ENCODE results near the gene RBM17. TPM values are rescaled to one million over a fixed set of nuclear protein-coding genes. Genes with fewer than 3 reads are reported as not detected.

RBM17 gene
- total RNA-seq, 1 experiment from 2014 or later: 160 TPM

DNA sequence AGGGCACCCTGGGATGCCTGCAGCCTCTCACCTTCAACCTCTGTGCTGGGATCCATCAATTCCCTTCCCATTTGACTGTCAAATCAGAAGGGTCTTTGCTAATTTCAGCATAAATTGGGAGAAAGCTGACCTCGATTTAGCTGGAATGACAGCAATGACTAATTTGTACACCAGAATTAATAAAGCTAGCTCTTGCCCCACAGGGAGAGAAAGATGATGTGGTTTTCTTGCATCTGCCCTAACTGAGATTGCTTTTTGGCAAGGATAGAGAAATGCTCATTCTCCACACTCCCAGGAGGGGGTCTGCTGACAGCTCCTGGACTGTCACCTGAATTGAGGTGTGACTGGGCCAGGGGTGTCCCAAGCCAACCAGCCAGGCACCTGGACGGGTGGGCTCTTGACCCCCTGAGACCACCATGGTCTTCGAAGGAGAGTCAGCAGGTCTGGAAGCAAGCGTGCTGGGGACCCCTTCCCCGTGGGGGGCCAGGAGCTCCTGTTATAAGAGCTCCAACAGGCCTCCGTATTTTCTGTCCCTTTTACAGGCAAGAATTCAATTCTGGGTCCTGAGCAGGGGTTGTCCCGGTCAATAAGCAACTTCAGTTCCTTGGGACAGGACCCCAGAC is 42.1 kb downstream of the RBM17 start (continued):
- TF ChIP-seq, protein P1, sequence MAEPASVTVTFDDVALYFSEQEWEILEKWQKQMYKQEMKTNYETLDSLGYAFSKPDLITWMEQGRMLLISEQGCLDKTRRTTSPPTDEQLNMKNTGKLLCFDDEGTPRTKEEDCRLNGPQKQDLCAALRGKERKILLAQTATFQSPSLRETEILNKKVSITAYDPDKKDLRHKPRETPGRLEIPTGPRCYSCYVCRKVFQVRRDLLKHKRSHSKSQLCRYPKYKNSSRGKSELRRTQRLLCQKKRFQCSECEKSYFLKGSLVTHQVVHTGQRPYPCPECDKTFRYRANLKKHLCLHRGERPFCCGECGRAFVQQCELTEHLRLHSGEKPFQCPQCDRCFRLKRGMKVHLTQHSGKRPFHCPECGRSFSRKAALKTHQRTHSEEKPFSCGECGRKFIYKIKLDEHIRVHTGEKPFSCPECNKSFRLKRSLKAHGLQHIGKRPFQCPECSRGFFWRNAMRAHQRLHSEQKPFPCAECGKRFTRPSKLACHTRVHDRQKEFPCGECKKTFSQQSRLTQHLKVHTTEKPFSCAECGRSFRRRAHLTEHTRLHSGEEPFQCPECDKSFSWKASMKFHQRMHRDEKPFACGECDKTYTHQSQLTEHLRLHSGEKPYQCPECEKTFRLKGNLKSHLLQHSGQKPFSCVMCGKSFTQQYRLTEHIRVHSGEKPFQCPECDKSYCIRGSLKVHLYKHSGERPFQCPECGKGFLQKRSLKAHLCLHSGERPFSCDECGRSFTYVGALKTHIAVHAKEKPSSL (CRISPR knock-in tag; conservative IDR thresholded peaks at IDR 0.05): no peak
- TF ChIP-seq SMAD4 (CRISPR knock-in tag; IDR thresholded peaks at IDR 0.05): no peak
- TF ChIP-seq, protein P2, sequence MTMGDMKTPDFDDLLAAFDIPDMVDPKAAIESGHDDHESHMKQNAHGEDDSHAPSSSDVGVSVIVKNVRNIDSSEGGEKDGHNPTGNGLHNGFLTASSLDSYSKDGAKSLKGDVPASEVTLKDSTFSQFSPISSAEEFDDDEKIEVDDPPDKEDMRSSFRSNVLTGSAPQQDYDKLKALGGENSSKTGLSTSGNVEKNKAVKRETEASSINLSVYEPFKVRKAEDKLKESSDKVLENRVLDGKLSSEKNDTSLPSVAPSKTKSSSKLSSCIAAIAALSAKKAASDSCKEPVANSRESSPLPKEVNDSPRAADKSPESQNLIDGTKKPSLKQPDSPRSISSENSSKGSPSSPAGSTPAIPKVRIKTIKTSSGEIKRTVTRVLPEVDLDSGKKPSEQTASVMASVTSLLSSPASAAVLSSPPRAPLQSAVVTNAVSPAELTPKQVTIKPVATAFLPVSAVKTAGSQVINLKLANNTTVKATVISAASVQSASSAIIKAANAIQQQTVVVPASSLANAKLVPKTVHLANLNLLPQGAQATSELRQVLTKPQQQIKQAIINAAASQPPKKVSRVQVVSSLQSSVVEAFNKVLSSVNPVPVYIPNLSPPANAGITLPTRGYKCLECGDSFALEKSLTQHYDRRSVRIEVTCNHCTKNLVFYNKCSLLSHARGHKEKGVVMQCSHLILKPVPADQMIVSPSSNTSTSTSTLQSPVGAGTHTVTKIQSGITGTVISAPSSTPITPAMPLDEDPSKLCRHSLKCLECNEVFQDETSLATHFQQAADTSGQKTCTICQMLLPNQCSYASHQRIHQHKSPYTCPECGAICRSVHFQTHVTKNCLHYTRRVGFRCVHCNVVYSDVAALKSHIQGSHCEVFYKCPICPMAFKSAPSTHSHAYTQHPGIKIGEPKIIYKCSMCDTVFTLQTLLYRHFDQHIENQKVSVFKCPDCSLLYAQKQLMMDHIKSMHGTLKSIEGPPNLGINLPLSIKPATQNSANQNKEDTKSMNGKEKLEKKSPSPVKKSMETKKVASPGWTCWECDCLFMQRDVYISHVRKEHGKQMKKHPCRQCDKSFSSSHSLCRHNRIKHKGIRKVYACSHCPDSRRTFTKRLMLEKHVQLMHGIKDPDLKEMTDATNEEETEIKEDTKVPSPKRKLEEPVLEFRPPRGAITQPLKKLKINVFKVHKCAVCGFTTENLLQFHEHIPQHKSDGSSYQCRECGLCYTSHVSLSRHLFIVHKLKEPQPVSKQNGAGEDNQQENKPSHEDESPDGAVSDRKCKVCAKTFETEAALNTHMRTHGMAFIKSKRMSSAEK (CRISPR knock-in tag; IDR thresholded peaks at IDR 0.05; ENCODE audit: borderline replicate concordance): no peak

DNA sequence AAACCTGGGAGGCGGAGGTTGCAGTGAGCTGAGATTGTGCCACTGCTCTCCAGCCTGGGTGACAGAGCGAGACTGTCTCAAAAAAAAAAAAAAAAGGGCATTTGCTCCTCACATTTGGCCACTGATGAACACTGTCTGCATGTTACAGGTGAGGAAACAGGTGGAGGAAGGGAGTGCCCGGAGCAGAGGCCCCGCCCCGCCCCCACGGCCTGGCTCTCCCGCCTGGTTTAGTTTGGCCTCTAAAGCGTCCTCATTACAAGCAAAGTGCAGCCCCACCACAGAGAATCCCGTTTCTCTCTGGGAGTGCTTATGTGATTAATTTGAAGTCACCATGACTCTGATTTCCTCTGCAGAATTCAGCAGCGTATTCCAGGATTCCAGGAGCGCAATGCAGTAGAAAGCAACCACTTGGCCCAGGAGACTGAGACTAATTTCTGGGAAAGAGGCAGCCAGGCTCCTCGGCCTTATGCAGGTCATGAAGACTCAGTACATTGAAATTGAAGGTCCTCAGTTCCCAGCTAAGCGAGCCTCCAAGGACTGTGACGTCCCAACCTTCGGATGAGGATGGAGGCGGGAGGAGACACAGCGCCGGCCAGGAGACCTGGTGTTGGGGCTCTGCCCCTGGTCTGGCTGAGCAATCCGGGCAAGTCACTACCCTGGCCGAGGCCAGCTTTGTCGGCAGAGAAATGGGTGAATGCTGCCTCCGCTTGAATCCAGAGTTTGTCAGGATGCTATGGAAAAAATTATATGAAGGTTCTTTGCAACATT is 44.7 kb downstream of the RBM17 start:
- CTCF ChIA-PET: interaction anchor here (0.6 to 0.9 kb wide), 3 partner anchors 9 to 146 kb away, joined by 3 read pairs; no protein-coding TSS in a partner anchor
- peaks cover 23% of the 10 kb centered on the region for H3K4me1 Mint-ChIP-seq
- no peak overlapping the region for H3K27ac Mint-ChIP-seq
- H3K36me3 Mint-ChIP-seq: no peaks in the 10 kb centered on the region
- H3K9me3 Mint-ChIP-seq: no peaks in the 10 kb centered on the region
- H3K27me3 Mint-ChIP-seq (ENCODE audit: low read depth): peaks cover 5% of the 10 kb centered on the region
- POLR2A ChIA-PET: interaction anchor here (0.7 kb wide), 1 partner anchor 78 kb away, joined by 4 read pairs; no protein-coding TSS in a partner anchor
- ATAC-seq (peak; percentile 68), DNase-seq (ENCODE audit: low spot score) (peak; percentile 40)
- H3K4me3 Mint-ChIP-seq: no peak overlapping the region
- TF ChIP-seq, protein P3, sequence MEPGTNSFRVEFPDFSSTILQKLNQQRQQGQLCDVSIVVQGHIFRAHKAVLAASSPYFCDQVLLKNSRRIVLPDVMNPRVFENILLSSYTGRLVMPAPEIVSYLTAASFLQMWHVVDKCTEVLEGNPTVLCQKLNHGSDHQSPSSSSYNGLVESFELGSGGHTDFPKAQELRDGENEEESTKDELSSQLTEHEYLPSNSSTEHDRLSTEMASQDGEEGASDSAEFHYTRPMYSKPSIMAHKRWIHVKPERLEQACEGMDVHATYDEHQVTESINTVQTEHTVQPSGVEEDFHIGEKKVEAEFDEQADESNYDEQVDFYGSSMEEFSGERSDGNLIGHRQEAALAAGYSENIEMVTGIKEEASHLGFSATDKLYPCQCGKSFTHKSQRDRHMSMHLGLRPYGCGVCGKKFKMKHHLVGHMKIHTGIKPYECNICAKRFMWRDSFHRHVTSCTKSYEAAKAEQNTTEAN (CRISPR knock-in tag; IDR thresholded peaks at IDR 0.05): no peak
- TF ChIP-seq, protein P4, sequence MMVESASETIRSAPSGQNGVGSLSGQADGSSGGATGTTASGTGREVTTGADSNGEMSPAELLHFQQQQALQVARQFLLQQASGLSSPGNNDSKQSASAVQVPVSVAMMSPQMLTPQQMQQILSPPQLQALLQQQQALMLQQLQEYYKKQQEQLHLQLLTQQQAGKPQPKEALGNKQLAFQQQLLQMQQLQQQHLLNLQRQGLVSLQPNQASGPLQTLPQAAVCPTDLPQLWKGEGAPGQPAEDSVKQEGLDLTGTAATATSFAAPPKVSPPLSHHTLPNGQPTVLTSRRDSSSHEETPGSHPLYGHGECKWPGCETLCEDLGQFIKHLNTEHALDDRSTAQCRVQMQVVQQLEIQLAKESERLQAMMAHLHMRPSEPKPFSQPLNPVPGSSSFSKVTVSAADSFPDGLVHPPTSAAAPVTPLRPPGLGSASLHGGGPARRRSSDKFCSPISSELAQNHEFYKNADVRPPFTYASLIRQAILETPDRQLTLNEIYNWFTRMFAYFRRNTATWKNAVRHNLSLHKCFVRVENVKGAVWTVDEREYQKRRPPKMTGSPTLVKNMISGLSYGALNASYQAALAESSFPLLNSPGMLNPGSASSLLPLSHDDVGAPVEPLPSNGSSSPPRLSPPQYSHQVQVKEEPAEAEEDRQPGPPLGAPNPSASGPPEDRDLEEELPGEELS (CRISPR knock-in tag; IDR thresholded peaks at IDR 0.05): no peak
- TF ChIP-seq, protein P5, sequence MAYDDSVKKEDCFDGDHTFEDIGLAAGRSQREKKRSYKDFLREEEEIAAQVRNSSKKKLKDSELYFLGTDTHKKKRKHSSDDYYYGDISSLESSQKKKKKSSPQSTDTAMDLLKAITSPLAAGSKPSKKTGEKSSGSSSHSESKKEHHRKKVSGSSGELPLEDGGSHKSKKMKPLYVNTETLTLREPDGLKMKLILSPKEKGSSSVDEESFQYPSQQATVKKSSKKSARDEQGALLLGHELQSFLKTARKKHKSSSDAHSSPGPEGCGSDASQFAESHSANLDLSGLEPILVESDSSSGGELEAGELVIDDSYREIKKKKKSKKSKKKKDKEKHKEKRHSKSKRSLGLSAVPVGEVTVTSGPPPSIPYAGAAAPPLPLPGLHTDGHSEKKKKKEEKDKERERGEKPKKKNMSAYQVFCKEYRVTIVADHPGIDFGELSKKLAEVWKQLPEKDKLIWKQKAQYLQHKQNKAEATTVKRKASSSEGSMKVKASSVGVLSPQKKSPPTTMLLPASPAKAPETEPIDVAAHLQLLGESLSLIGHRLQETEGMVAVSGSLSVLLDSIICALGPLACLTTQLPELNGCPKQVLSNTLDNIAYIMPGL (CRISPR knock-in tag; IDR thresholded peaks at IDR 0.05): no peak
- TF ChIP-seq ZNF671 (CRISPR knock-in tag; IDR thresholded peaks at IDR 0.05): no peak
- TF ChIP-seq OVOL2 (CRISPR knock-in tag; IDR thresholded peaks at IDR 0.05; ENCODE audit: borderline replicate concordance): no peak
